H1 (cell line): ENCODE results near the gene SEC62. TPM values are rescaled to one million over a fixed set of nuclear protein-coding genes. Genes with fewer than 3 reads are reported as not detected.

ENCODE experiments used
- CTCF ChIA-PET: fragments of 300-600 bp; sonication (Branson Sonifier 250); formaldehyde crosslinking; loops from one replicate; lab custom pipeline; 2021; ENCODE audit not compliant: partially characterized antibody; lab: Charles Lee
- POLR2A ChIA-PET: fragments of 300-600 bp; sonication (Branson Sonifier 250); formaldehyde crosslinking; loops from one replicate; lab custom pipeline; 2021; ENCODE audit warnings: inconsistent platforms; ENCODE audit not compliant: partially characterized antibody; lab: Charles Lee
- DNase-seq, 2 experiments: peaks; one replicate each; pipeline versions ENCODE4 v3.0.0 to v3.0.0-alpha.2; 2010 to 2022; ENCODE audit warnings: low spot score in 2 of 2, low read depth in 1 of 2, mixed read lengths in 1 of 2
- FAIRE-seq: peaks from 2 replicates; lab custom pipeline; 2011; peaks lifted over from hg19 to GRCh38; lab: Jason Lieb, UNC
- H2AFZ ChIP-seq: 2 replicates; pipeline ENCODE4 v1.8.1; 2012; ENCODE audit warnings: low read length, inconsistent platforms
- H2AK5ac ChIP-seq: 2 replicates; pipeline ENCODE4 v1.6.1; 2013; ENCODE audit warnings: low read depth, low read length
- H2BK120ac ChIP-seq: replicated peaks from 2 replicates; pipeline ENCODE3; 2013; ENCODE audit warnings: low read depth, low read length, inconsistent platforms
- H2BK12ac ChIP-seq: 2 replicates; pipeline ENCODE4 v1.6.1; 2013; ENCODE audit warnings: low read depth, low read length
- H2BK15ac ChIP-seq: 2 replicates; pipeline ENCODE4 v1.6.1; 2013; ENCODE audit warnings: low read length
- H2BK20ac ChIP-seq: 2 replicates; pipeline ENCODE4 v1.6.1; 2013; ENCODE audit warnings: low read length
- H2BK5ac ChIP-seq: 2 replicates; pipeline ENCODE4 v1.6.1; 2013; ENCODE audit warnings: low read depth, low read length
- H3K14ac ChIP-seq: 2 replicates; pipeline ENCODE4 v1.6.1; 2013; ENCODE audit warnings: inconsistent platforms; ENCODE audit not compliant: insufficient read length
- H3K18ac ChIP-seq: 2 replicates; pipeline ENCODE4 v1.6.1; 2013; ENCODE audit warnings: low read length; ENCODE audit errors: extremely low read depth
- H3K23ac ChIP-seq: 2 replicates; pipeline ENCODE4 v1.6.1; 2013; ENCODE audit warnings: inconsistent platforms; ENCODE audit not compliant: insufficient read length
- H3K23me2 ChIP-seq: 2 replicates; pipeline ENCODE4 v1.6.1; 2013; ENCODE audit warnings: low read depth, low read length
- H3K27ac ChIP-seq: 2 replicates; pipeline ENCODE4 v1.6.1; 2011; ENCODE audit warnings: low read depth, low read length, inconsistent platforms
- H3K27me3 ChIP-seq, 4 experiments: replicated peaks in 1 of 4; 1 replicate in 1 of 4; 2 replicates in 3 of 4; pipeline versions ENCODE4 v1.6.1 to v1.8.1; 2011 to 2013; ENCODE audit warnings: low read length in 3 of 4, mild to moderate bottlenecking in 3 of 4, inconsistent platforms in 2 of 4, mixed read lengths in 2 of 4, moderate library complexity in 1 of 4; ENCODE audit not compliant: control insufficient read depth in 3 of 4, insufficient read depth in 3 of 4; ENCODE audit errors: extremely low read depth in 1 of 4
- H3K36me3 ChIP-seq, 4 experiments: 2 replicates each; pipeline versions ENCODE4 v1.6.1 to v1.8.1; 2011 to 2013; ENCODE audit warnings: mild to moderate bottlenecking in 4 of 4, low read length in 3 of 4, moderate library complexity in 2 of 4, control low read depth in 1 of 4, inconsistent platforms in 1 of 4; ENCODE audit not compliant: insufficient read depth in 4 of 4, control insufficient read depth in 2 of 4
- H3K4ac ChIP-seq: replicated peaks from 2 replicates; pipeline ENCODE3; 2013; ENCODE audit warnings: low read length, low read depth, mixed read lengths, inconsistent platforms; ENCODE audit not compliant: insufficient read length
- H3K4me1 ChIP-seq, 4 experiments: replicated peaks in 1 of 4; 1 replicate in 1 of 4; 2 replicates in 3 of 4; pipeline versions ENCODE4 v1.6.1 to v1.8.1; 2011 to 2013; ENCODE audit warnings: low read length in 3 of 4, inconsistent platforms in 2 of 4, mixed read lengths in 1 of 4; ENCODE audit not compliant: insufficient read depth in 4 of 4, control insufficient read depth in 3 of 4
- H3K4me2 ChIP-seq, 2 experiments: 2 replicates each; pipeline versions ENCODE4 v1.6.1 to v1.8.1; 2011 to 2013; ENCODE audit warnings: low read depth in 2 of 2, low read length in 2 of 2, control low read depth in 1 of 2, inconsistent platforms in 1 of 2, mild to moderate bottlenecking in 1 of 2; ENCODE audit not compliant: insufficient read depth in 1 of 2
- H3K4me3 ChIP-seq, 4 experiments: fragments of 200-600, 300-600 bp in 1 of 4; sonication (generic), shearing (Covaris generic), sonication (Bioruptor Twin) in 1 of 4; 2 replicates each; pipeline versions ENCODE4 v1.5.1 to v1.8.1; 2011 to 2016; ENCODE audit warnings: low read length in 4 of 4, low read depth in 3 of 4, control low read depth in 2 of 4, inconsistent platforms in 2 of 4, mild to moderate bottlenecking in 2 of 4, mixed read lengths in 1 of 4, moderate library complexity in 1 of 4; ENCODE audit not compliant: insufficient read depth in 2 of 4; ENCODE audit errors: extremely low read depth in 1 of 4
- H3K56ac ChIP-seq: replicated peaks from 2 replicates; pipeline ENCODE3; 2013; ENCODE audit warnings: low read depth, mild to moderate bottlenecking, mixed read lengths, low read length, inconsistent platforms; ENCODE audit not compliant: insufficient read length
- H3K79me1 ChIP-seq: 2 replicates; pipeline ENCODE4 v1.6.1; 2013; ENCODE audit warnings: low read depth, low read length, control low read depth
- H3K79me2 ChIP-seq, 2 experiments: 2 replicates each; pipeline versions ENCODE4 v1.6.1 to v1.8.1; 2012 to 2013; ENCODE audit warnings: low read length in 2 of 2, mild to moderate bottlenecking in 2 of 2, inconsistent platforms in 1 of 2; ENCODE audit not compliant: insufficient read depth in 2 of 2, control insufficient read depth in 1 of 2
- H3K9ac ChIP-seq, 4 experiments: replicated peaks in 1 of 4; 1 replicate in 1 of 4; 2 replicates in 3 of 4; pipeline versions ENCODE4 v1.6.1 to v1.8.1; 2011 to 2013; ENCODE audit warnings: low read depth in 3 of 4, low read length in 3 of 4, control low read depth in 2 of 4, mild to moderate bottlenecking in 2 of 4, moderate library complexity in 2 of 4, inconsistent platforms in 1 of 4; ENCODE audit errors: extremely low read depth in 1 of 4
- H3K9me3 ChIP-seq, 2 experiments: 2 replicates each; pipeline versions ENCODE4 v1.6.1 to v1.8.1; 2012 to 2013; ENCODE audit warnings: mild to moderate bottlenecking in 2 of 2, moderate library complexity in 2 of 2, control low read depth in 1 of 2, inconsistent platforms in 1 of 2, low read depth in 1 of 2, low read length in 1 of 2, mixed read lengths in 1 of 2; ENCODE audit not compliant: insufficient read depth in 2 of 2
- H4K20me1 ChIP-seq, 2 experiments: replicated peaks in 1 of 2; 2 replicates each; pipeline versions ENCODE3 to v1.8.1; 2011 to 2013; ENCODE audit warnings: inconsistent platforms in 2 of 2, low read length in 2 of 2, mild to moderate bottlenecking in 1 of 2; ENCODE audit not compliant: insufficient read depth in 2 of 2, control insufficient read depth in 1 of 2
- H4K5ac ChIP-seq: 2 replicates; pipeline ENCODE4 v1.6.1; 2013; ENCODE audit warnings: low read length, low read depth, mixed read lengths, inconsistent platforms; ENCODE audit not compliant: insufficient read length
- H4K8ac ChIP-seq: 2 replicates; pipeline ENCODE4 v1.8.0; 2013; ENCODE audit warnings: mild to moderate bottlenecking, moderate library complexity, low read length, inconsistent platforms; ENCODE audit not compliant: insufficient read depth; ENCODE audit errors: extremely low read depth
- H4K91ac ChIP-seq: replicated peaks from 2 replicates; pipeline ENCODE3; 2013; ENCODE audit warnings: low read length, mixed read lengths, inconsistent platforms; ENCODE audit not compliant: insufficient read length
- TBP ChIP-seq: IDR thresholded peaks from 2 replicates; pipeline ENCODE4 v1.6.1; 2011; ENCODE audit warnings: low read depth, low read length, improper control_type of control experiment
- WGBS, 2 experiments: shearing (Covaris generic) in 1 of 2; methylation state at CpG; one replicate each; pipeline versions ENCODE4 v1.1.6 to v1.1.7; 2013 to 2015; ENCODE audit warnings: low lambda C conversion rate in 2 of 2, mixed read lengths in 2 of 2, inconsistent platforms in 1 of 2, low coverage in 1 of 2, missing lambda C conversion rate in 1 of 2; ENCODE audit not compliant: insufficient replicate concordance in 2 of 2, insufficient coverage in 1 of 2, insufficient read length in 1 of 2; ENCODE audit errors: extremely low coverage in 1 of 2, missing lambda C conversion rate in 1 of 2; 5-methylcytosine and 5-hydroxymethylcytosine counted together
- polyA plus RNA-seq, 7 experiments: library from polyadenylated mRNA; depleted of rRNA in 3 of 7; stranded (reverse) in 5 of 7; unstranded in 2 of 7; fragments of >200 nt in 5 of 7; fragments of 200-250 nt in 2 of 7; gene quantifications; 1 replicate in 5 of 7; 2 replicates in 1 of 7; 4 replicates in 1 of 7; pipeline versions ENCODE4 v1.2.1 to v1.2.3, GENCODE V29; 2011 to 2013; ENCODE audit warnings: missing spikeins in 2 of 7, mixed read lengths in 2 of 7
- total RNA-seq: library from RNA; stranded (reverse); fragmentation: NEBNext Ultra II Directional; extraction: Animal tissue kit (Norgen Biotek cat#: 25700); gene quantifications from 2 replicates; pipeline ENCODE4 v1.2.1, GENCODE V29; 2021
- TF ChIP-seq, protein P1 (sequence below): IDR thresholded peaks from 2 replicates; pipeline ENCODE4 v1.6.1; 2011; ENCODE audit warnings: low read length, improper control_type of control experiment

The SEC62 gene
- total and polyA plus RNA-seq, 2 of the 8 experiments (the other 6 are each of a cell fraction or from before 2014, with no cell fraction given): 67.8 to 113 TPM

GRCh38 chr3:170033489-170033888 lies 66.9 kb downstream of the SEC62 start:
- DNase-seq: no peak
- H2BK5ac ChIP-seq: no peak overlapping the region
- H2BK20ac ChIP-seq: no peak overlapping the region
- no peaks in the 10 kb centered on the region for H3K9me3 ChIP-seq
- no peaks in the 10 kb centered on the region for H3K79me2 ChIP-seq
- no peaks in the 10 kb centered on the region for H4K20me1 ChIP-seq
- POLR2A ChIA-PET: no interaction called here
- no peaks in the 10 kb centered on the region for H3K79me1 ChIP-seq
- no peak overlapping the region for H3K27ac ChIP-seq
- FAIRE-seq: no peak
- no peak overlapping the region for H3K56ac ChIP-seq
- no peak overlapping the region for H3K14ac ChIP-seq
- WGBS, 2 experiments: 88% methylated on average over 8 of the region's 8 CpGs; no CpG with 5 or more reads in 1 of the 2 experiments
- H2BK120ac ChIP-seq: no peak overlapping the region
- no peak overlapping the region for H4K91ac ChIP-seq
- no peak overlapping the region for H2BK12ac ChIP-seq
- no peaks in the 10 kb centered on the region for H3K36me3 ChIP-seq
- no peak overlapping the region for H2BK15ac ChIP-seq
- no peak overlapping the region for H3K23ac ChIP-seq
- H3K23me2 ChIP-seq: peaks cover 3% of the 10 kb centered on the region; the same call in 1 of the 2 replicates
- H3K4me3 ChIP-seq: no peak overlapping the region
- H3K9ac ChIP-seq: no peak overlapping the region
- no peak overlapping the region for H4K5ac ChIP-seq
- no peaks in the 10 kb centered on the region for H3K27me3 ChIP-seq
- no peak overlapping the region for H2AFZ ChIP-seq
- no peak overlapping the region for H3K4me2 ChIP-seq
- TF ChIP-seq, protein P1, sequence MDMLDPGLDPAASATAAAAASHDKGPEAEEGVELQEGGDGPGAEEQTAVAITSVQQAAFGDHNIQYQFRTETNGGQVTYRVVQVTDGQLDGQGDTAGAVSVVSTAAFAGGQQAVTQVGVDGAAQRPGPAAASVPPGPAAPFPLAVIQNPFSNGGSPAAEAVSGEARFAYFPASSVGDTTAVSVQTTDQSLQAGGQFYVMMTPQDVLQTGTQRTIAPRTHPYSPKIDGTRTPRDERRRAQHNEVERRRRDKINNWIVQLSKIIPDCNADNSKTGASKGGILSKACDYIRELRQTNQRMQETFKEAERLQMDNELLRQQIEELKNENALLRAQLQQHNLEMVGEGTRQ: peak; percentile 45; the same call in 1 of the 2 replicates
- no peak for TF ChIP-seq TBP
- TF ChIP-seq, all 59 proteins: peak for 1
- H3K18ac ChIP-seq: no peak overlapping the region
- no peak overlapping the region for H2AK5ac ChIP-seq
- CTCF ChIA-PET: interaction anchor here (1.6 to 2.8 kb wide), 2 partner anchors 12 to 21 kb away, joined by 5 to 12 read pairs; no protein-coding TSS in a partner anchor
- H3K4me1 ChIP-seq: peaks cover 0 to under 1% (median 0%) of the 10 kb centered on the region in 4 experiments; a peak in 2 of 7 replicates
- 0 out of 2 replicates have a peak overlapping the region, but pooled peaks have one; percentile 54 for H4K8ac ChIP-seq
- no peak overlapping the region for H3K4ac ChIP-seq
